Fibroblast of lung (primary cell): ENCODE data around the gene OR52B2. TPM values are rescaled to one million over a fixed set of nuclear protein-coding genes. Genes with fewer than 3 reads are reported as not detected.

ENCODE experiments used
- DNase-seq, 2 donors: peaks; one replicate each; pipeline versions ENCODE4 v3.0.0 to v3.0.0-alpha.2; 2010; ENCODE audit warnings: low read depth in 2 of 2
- H2AFZ ChIP-seq: 2 replicates; pipeline ENCODE4 v1.5.1; 2012; ENCODE audit warnings: low read length, control low read depth, inconsistent platforms
- H3K27ac ChIP-seq: 2 replicates; pipeline ENCODE4 v1.5.1; 2011; ENCODE audit warnings: low read length, control low read depth; ENCODE audit not compliant: insufficient read depth
- H3K27me3 ChIP-seq: 2 replicates; pipeline ENCODE4 v1.5.1; 2011; ENCODE audit warnings: mild to moderate bottlenecking, low read length; ENCODE audit not compliant: control insufficient read depth, insufficient read depth
- H3K36me3 ChIP-seq: 2 replicates; pipeline ENCODE4 v1.5.1; 2011; ENCODE audit warnings: low read length; ENCODE audit not compliant: control insufficient read depth, insufficient read depth
- H3K4me1 ChIP-seq: 2 replicates; pipeline ENCODE4 v1.5.1; 2011; ENCODE audit warnings: low read length; ENCODE audit not compliant: control insufficient read depth, insufficient read depth; ENCODE audit errors: extremely low read depth
- H3K4me2 ChIP-seq: 2 replicates; pipeline ENCODE4 v1.5.1; 2011; ENCODE audit warnings: low read length, control low read depth; ENCODE audit not compliant: insufficient read depth; ENCODE audit errors: extremely low read depth
- H3K4me3 ChIP-seq, 4 experiments: fragments of 200-600 bp in 1 of 4; sonication (generic) in 1 of 4; replicated peaks in 1 of 4; 2 replicates each; pipeline ENCODE4 v1.5.1; 2011 to 2016; ENCODE audit warnings: low read length in 4 of 4, low read depth in 3 of 4, mild to moderate bottlenecking in 3 of 4, control low read depth in 2 of 4, inconsistent platforms in 1 of 4, mixed read lengths in 1 of 4; ENCODE audit not compliant: insufficient read depth in 1 of 4; ENCODE audit errors: control extremely low read depth in 1 of 4
- H3K79me2 ChIP-seq: 2 replicates; pipeline ENCODE4 v1.5.1; 2012; ENCODE audit warnings: mild to moderate bottlenecking, low read length, inconsistent platforms; ENCODE audit not compliant: control insufficient read depth, insufficient read depth
- H3K9ac ChIP-seq: 2 replicates; pipeline ENCODE4 v1.5.1; 2011; ENCODE audit warnings: mild to moderate bottlenecking, low read length, control low read depth; ENCODE audit not compliant: insufficient read depth
- H3K9me3 ChIP-seq: 2 replicates; pipeline ENCODE4 v1.5.1; 2012; ENCODE audit warnings: low read depth, low read length; ENCODE audit not compliant: control insufficient read depth, insufficient read depth
- H4K20me1 ChIP-seq: 2 replicates; pipeline ENCODE4 v1.5.1; 2011; ENCODE audit warnings: low read length; ENCODE audit not compliant: control insufficient read depth, insufficient read depth; ENCODE audit errors: extremely low read depth
- CTCF ChIP-seq, 2 donors: IDR thresholded peaks in 1 of 2; conservative IDR thresholded peaks in 1 of 2; 1 replicate in 1 of 2; 2 replicates in 1 of 2; pipeline ENCODE4 v1.5.1; 2011 to 2012; ENCODE audit warnings: low read length in 2 of 2, control low read depth in 1 of 2, inconsistent platforms in 1 of 2, low read depth in 1 of 2, mild to moderate bottlenecking in 1 of 2
- EZH2 ChIP-seq: IDR thresholded peaks from 2 replicates; pipeline ENCODE4 v1.5.1; 2012; ENCODE audit warnings: low read length, control low read depth, mild to moderate bottlenecking; ENCODE audit errors: missing control alignments
- polyA minus RNA-seq: library from RNA; depleted of rRNA, polyadenylated mRNA; stranded (reverse); fragments of >200 nt; gene quantifications from 2 replicates; pipeline ENCODE4 v1.2.3, GENCODE V29; 2011; ENCODE audit warnings: low replicate concordance
- polyA plus RNA-seq, 2 donors: library from polyadenylated mRNA; depleted of rRNA in 1 of 2; stranded (reverse) in 1 of 2; unstranded in 1 of 2; fragments of >200 nt; gene quantifications; 2 replicates each; pipeline ENCODE4 v1.2.1, GENCODE V29; 2011 to 2012; ENCODE audit warnings: missing spikeins in 1 of 2
- total RNA-seq: library from RNA; depleted of rRNA; stranded (reverse); fragments of >200 nt; gene quantifications from 2 replicates; pipeline ENCODE4 v1.2.1, GENCODE V29; 2014

OR52B2 gene
- total RNA-seq = not detected in 2 replicates
- polyA plus RNA-seq = not detected in 2 replicates
- polyA plus RNA-seq (2012) = not detected in 2 replicates
- not detected in 2 replicates for polyA minus RNA-seq

GRCh38 chr11:6170226-6170625, at the start of gene OR52B2:
TSS of gene OR52B2 (minus strand) at chr11:6170326. CDS start at chr11:6170326, 0 bp downstream.
- no peak for DNase-seq
- no peak within 1 kb of the TSS for H3K9ac ChIP-seq
- no peaks in the 10 kb centered on the region for H3K27me3 ChIP-seq
- no peak within 1 kb of the TSS for H3K4me2 ChIP-seq
- H4K20me1 ChIP-seq = no peaks in the 10 kb centered on the region
- H3K9me3 ChIP-seq = no peaks in the 10 kb centered on the region
- no peak within 1 kb of the TSS for H3K4me3 ChIP-seq
- H3K79me2 ChIP-seq = no peaks in the 10 kb centered on the region
- H3K36me3 ChIP-seq = no peaks in the 10 kb centered on the region
- TF ChIP-seq EZH2 (no peak), CTCF (conservative IDR thresholded peaks at IDR 0.05 in 1 of 2, IDR thresholded peaks at IDR 0.05 in 1 of 2; ENCODE audit: low read depth in 1 of 2, low read length in 2 of 2) (no peak)
- no peaks in the 10 kb centered on the region for H3K4me1 ChIP-seq
- H2AFZ ChIP-seq = no peak within 1 kb of the TSS
- no peak within 1 kb of the TSS for H3K27ac ChIP-seq

- H3K4me3 ChIP-seq = no peak overlapping the region
- H3K36me3 ChIP-seq = peaks cover 18% of the 10 kb centered on the region
- no peaks in the 10 kb centered on the region for H4K20me1 ChIP-seq
- H3K9ac ChIP-seq = no peak overlapping the region
- H3K4me2 ChIP-seq = no peak overlapping the region
- peak; percentile 87 to 91 for DNase-seq
- H2AFZ ChIP-seq = no peak overlapping the region
- no peaks in the 10 kb centered on the region for H3K27me3 ChIP-seq
- no peaks in the 10 kb centered on the region for H3K9me3 ChIP-seq
- no peak overlapping the region for H3K27ac ChIP-seq
- peaks cover 2% of the 10 kb centered on the region for H3K4me1 ChIP-seq
- TF ChIP-seq EZH2 = no peak
- no peaks in the 10 kb centered on the region for H3K79me2 ChIP-seq
Measured at GRCh38 chr11:6219359-6219758, 49.2 kb upstream of the OR52B2 start.

DNA sequence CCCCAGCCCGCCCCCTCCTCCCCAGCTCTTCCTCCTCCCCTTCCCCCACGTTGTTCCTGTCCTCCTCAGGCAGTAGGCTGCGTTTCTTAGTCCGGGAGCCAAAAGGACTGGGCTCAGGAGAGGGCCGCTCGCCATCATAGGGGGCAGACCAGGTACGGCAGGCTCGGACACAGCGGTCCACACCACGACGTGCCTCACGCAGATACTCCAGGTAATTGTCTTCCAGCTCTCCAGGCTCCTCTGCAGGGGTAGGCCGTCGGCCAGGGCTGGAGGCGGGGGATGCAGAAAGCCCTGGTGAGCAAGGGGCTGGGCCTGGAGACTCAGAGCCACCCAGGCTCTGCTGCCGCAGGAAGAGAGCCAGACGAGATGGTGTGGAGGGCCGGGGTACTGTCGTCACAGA, 47.6 kb upstream of the OR52B2 start:
- no peak for TF ChIP-seq CTCF (conservative IDR thresholded peaks at IDR 0.05 in 1 of 2, IDR thresholded peaks at IDR 0.05 in 1 of 2; ENCODE audit: low read depth in 1 of 2, low read length in 2 of 2)
- TF ChIP-seq EZH2 = no peak
- no peaks in the 10 kb centered on the region for H3K27me3 ChIP-seq
- no peak overlapping the region for H3K9ac ChIP-seq
- H3K4me1 ChIP-seq = peaks cover 2% of the 10 kb centered on the region
- no peak for DNase-seq
- H3K79me2 ChIP-seq = no peaks in the 10 kb centered on the region
- H3K4me2 ChIP-seq = no peak overlapping the region
- H3K36me3 ChIP-seq = peaks cover 16% of the 10 kb centered on the region
- no peak overlapping the region for H3K27ac ChIP-seq
- H3K9me3 ChIP-seq = no peaks in the 10 kb centered on the region
- H2AFZ ChIP-seq = no peak overlapping the region
- no peaks in the 10 kb centered on the region for H4K20me1 ChIP-seq
- H3K4me3 ChIP-seq = no peak overlapping the region
